ENCODE measurements around the gene VAV3.

DNA sequence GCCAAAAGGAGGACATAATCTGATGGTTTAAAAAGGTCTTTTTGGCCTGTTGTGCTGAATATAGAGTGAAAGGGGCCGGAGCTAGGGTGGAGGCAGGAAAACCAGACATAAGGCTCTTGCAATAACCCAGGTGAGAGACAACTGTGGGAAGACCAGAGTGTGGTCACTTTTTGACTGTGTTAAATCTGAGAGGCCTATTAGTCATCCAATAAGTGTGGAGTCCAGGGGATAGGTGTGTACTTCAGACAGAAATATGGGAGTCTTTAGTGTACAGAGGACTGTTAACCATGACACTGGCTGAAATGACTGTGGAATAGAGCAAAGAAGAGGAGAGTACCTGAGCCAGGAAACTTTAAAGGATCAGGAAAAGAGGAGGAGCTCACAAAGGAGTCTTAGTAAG lies 89.3 kb downstream of the VAV3 start:
- TF ChIP-seq CTCF (IDR thresholded peaks at IDR 0.05 in 4 of 5, conservative IDR thresholded peaks at IDR 0.05 in 1 of 5) (no peak), POLR2A (IDR thresholded peaks at IDR 0.05) (no peak)

Measured in gastrocnemius medialis (tissue), 4 donors.